Mesenchymal stem cell (in vitro differentiated cells and primary cell): ENCODE data around the gene EIF3I.
A peak's percentile ranks its signal among the peaks of the same experiment; 100 is the strongest.

Experiments
- DNase-seq: peaks from one replicate; pipeline ENCODE4 v3.0.0-alpha.2; 2013
- H2AFZ ChIP-seq: one replicate; pipeline ENCODE4 v1.6.1; 2013; ENCODE audit warnings: low read depth, mild to moderate bottlenecking, control low read depth, inconsistent platforms, low read length, moderate library complexity
- H2AK5ac ChIP-seq: 2 replicates; pipeline ENCODE4 v1.6.1; 2013; ENCODE audit warnings: low read length, moderate library complexity, mild to moderate bottlenecking, inconsistent platforms; ENCODE audit not compliant: severe bottlenecking
- H2BK120ac ChIP-seq: one replicate; pipeline ENCODE4 v1.6.1; 2013; ENCODE audit warnings: low read depth, mild to moderate bottlenecking, inconsistent platforms, low read length, moderate library complexity
- H2BK12ac ChIP-seq, 2 experiments: one replicate each; pipeline ENCODE4 v1.6.1; 2013; ENCODE audit warnings: inconsistent platforms in 2 of 2, low read length in 2 of 2, mild to moderate bottlenecking in 2 of 2, moderate library complexity in 2 of 2, control low read depth in 1 of 2
- H2BK15ac ChIP-seq: one replicate; pipeline ENCODE4 v1.6.1; 2013; ENCODE audit warnings: mild to moderate bottlenecking, low read depth, inconsistent platforms; ENCODE audit not compliant: poor library complexity, severe bottlenecking
- H2BK5ac ChIP-seq: 2 replicates; pipeline ENCODE4 v1.6.1; 2013; ENCODE audit warnings: low read depth, mild to moderate bottlenecking, low read length, control low read depth, inconsistent platforms; ENCODE audit not compliant: poor library complexity, severe bottlenecking
- H3K14ac ChIP-seq, 2 experiments: one replicate each; pipeline ENCODE4 v1.6.1; 2013; ENCODE audit warnings: inconsistent platforms in 2 of 2, low read length in 2 of 2, control low read depth in 1 of 2, mild to moderate bottlenecking in 1 of 2, moderate library complexity in 1 of 2
- H3K18ac ChIP-seq, 2 experiments: one replicate each; pipeline ENCODE4 v1.6.1; 2013; ENCODE audit warnings: inconsistent platforms in 2 of 2, low read length in 2 of 2, control low read depth in 1 of 2, low read depth in 1 of 2, mild to moderate bottlenecking in 1 of 2
- H3K23ac ChIP-seq, 2 experiments: one replicate each; pipeline ENCODE4 v1.6.1; 2013; ENCODE audit warnings: inconsistent platforms in 2 of 2, low read length in 2 of 2, mild to moderate bottlenecking in 2 of 2, moderate library complexity in 2 of 2, control low read depth in 1 of 2
- H3K27ac ChIP-seq: 2 replicates; pipeline ENCODE4 v1.5.1; 2013; ENCODE audit warnings: mild to moderate bottlenecking, moderate library complexity, low read length, control low read depth, inconsistent platforms; ENCODE audit not compliant: poor library complexity, severe bottlenecking
- H3K27me3 ChIP-seq, 2 experiments: 2 replicates each; pipeline versions ENCODE4 v1.6.1 to v1.7.0; 2013; ENCODE audit warnings: low read length in 2 of 2, mild to moderate bottlenecking in 2 of 2, moderate library complexity in 2 of 2, control low read depth in 1 of 2, inconsistent platforms in 1 of 2; ENCODE audit not compliant: control insufficient read depth in 1 of 2, insufficient read depth in 1 of 2
- H3K36me3 ChIP-seq, 2 experiments: 2 replicates each; pipeline versions ENCODE4 v1.6.1 to v1.7.0; 2013; ENCODE audit warnings: low read length in 2 of 2, control low read depth in 1 of 2, inconsistent platforms in 1 of 2, low read depth in 1 of 2, mild to moderate bottlenecking in 1 of 2; ENCODE audit not compliant: insufficient read depth in 2 of 2, control insufficient read depth in 1 of 2
- H3K4ac ChIP-seq, 2 experiments: one replicate each; pipeline ENCODE4 v1.6.1; 2013; ENCODE audit warnings: inconsistent platforms in 2 of 2, low read length in 2 of 2, mild to moderate bottlenecking in 2 of 2, moderate library complexity in 2 of 2, control low read depth in 1 of 2, low read depth in 1 of 2
- H3K4me1 ChIP-seq: 2 replicates; pipeline ENCODE4 v1.6.1; 2013; ENCODE audit warnings: low read depth, low read length, control low read depth; ENCODE audit not compliant: control insufficient read depth, insufficient read depth
- H3K4me2 ChIP-seq: 2 replicates; pipeline ENCODE4 v1.6.1; 2013; ENCODE audit warnings: low read length, mild to moderate bottlenecking, inconsistent platforms; ENCODE audit not compliant: poor library complexity, severe bottlenecking
- H3K4me3 ChIP-seq, 2 experiments: 2 replicates each; pipeline versions ENCODE4 v1.5.1 to v1.7.0; 2013; ENCODE audit warnings: low read length in 2 of 2, mild to moderate bottlenecking in 2 of 2, control low read depth in 1 of 2, low read depth in 1 of 2; ENCODE audit not compliant: insufficient read depth in 1 of 2
- H3K79me1 ChIP-seq: replicated peaks from 2 replicates; pipeline ENCODE4 v1.6.1; 2013; ENCODE audit warnings: mild to moderate bottlenecking, control low read depth, low read length, inconsistent platforms; ENCODE audit not compliant: poor library complexity, severe bottlenecking
- H3K9ac ChIP-seq: 2 replicates; pipeline ENCODE4 v1.7.0; 2013; ENCODE audit warnings: mild to moderate bottlenecking, low read length, moderate library complexity
- H3K9me3 ChIP-seq: 2 replicates; pipeline ENCODE4 v1.7.0; 2013; ENCODE audit warnings: mild to moderate bottlenecking, low read length; ENCODE audit not compliant: control insufficient read depth
- H4K8ac ChIP-seq: one replicate; pipeline ENCODE4 v1.6.1; 2013; ENCODE audit warnings: inconsistent platforms, mild to moderate bottlenecking, low read length, moderate library complexity
- H4K91ac ChIP-seq: one replicate; pipeline ENCODE4 v1.6.1; 2013; ENCODE audit warnings: mild to moderate bottlenecking, low read length, inconsistent platforms
- WGBS: methylation state at CpG from one replicate; pipeline ENCODE4 v1.1.7; 2013; ENCODE audit warnings: mixed read lengths; 5-methylcytosine and 5-hydroxymethylcytosine counted together

The EIF3I gene

GRCh38 chr1:32205401-32206370 lies 16.5 kb upstream of the EIF3I start, which contains the start of gene IQCC:
Gene IQCC, plus strand, starts transcription at chr1:32205671. Its CDS starts 11 bp downstream, at chr1:32205682.
- WGBS = 2% methylated on average over 67 of the region's 77 CpGs
- no peaks in the 10 kb centered on the region for H3K27me3 ChIP-seq

GRCh38 chr1:32208469-32208868 lies 13.7 kb upstream of the EIF3I start:
- no peak overlapping the region for H3K27ac ChIP-seq
- WGBS = 97% methylated on average over 6 of the region's 6 CpGs

More at GRCh38 chr1:32205401-32206370, 16.5 kb upstream of the EIF3I start, which contains the start of gene IQCC:
- peaks cover 9 to 15% of the 10 kb centered on the region in 2 experiments for H3K36me3 ChIP-seq
- peak; percentile 83 for DNase-seq
- no peak within 1 kb of the TSS for H3K27ac ChIP-seq
- peak within 1 kb of the TSS in 1 of 2 experiments; percentile 63 for H3K23ac ChIP-seq
- H3K4me1 ChIP-seq = peaks cover 30% of the 10 kb centered on the region
- peak within 1 kb of the TSS; percentile 93 for H3K9ac ChIP-seq
- H2AK5ac ChIP-seq = no peak within 1 kb of the TSS
- no peak within 1 kb of the TSS for H2BK12ac ChIP-seq
- no peak within 1 kb of the TSS for H2BK15ac ChIP-seq
- H4K91ac ChIP-seq = peak within 1 kb of the TSS; percentile 34
- H2BK120ac ChIP-seq = no peak within 1 kb of the TSS
- peak within 1 kb of the TSS; percentile 65 for H2AFZ ChIP-seq
- H3K9me3 ChIP-seq = no peaks in the 10 kb centered on the region
- H3K18ac ChIP-seq = peak within 1 kb of the TSS in 1 of 2 experiments; percentile 62
- H3K4me3 ChIP-seq = peak within 1 kb of the TSS; percentile 65 to 93
- H3K79me1 ChIP-seq = peaks cover 14% of the 10 kb centered on the region
- H3K4me2 ChIP-seq = peak within 1 kb of the TSS; percentile 89
- peak within 1 kb of the TSS in 1 of 2 experiments; percentile 84 for H3K4ac ChIP-seq
- H3K14ac ChIP-seq = peak within 1 kb of the TSS in 1 of 2 experiments; percentile 64
- H2BK5ac ChIP-seq = no peak within 1 kb of the TSS
- peak within 1 kb of the TSS; percentile 92 for H4K8ac ChIP-seq

GRCh38 chr1:32208891-32209328 lies 13.3 kb upstream of the EIF3I start, which contains the start of gene DCDC2B:
Gene DCDC2B, plus strand, starts transcription at chr1:32209089. Its CDS starts 5 bp downstream, at chr1:32209094.
- H3K4me1 ChIP-seq = peaks cover 22% of the 10 kb centered on the region
- no peaks in the 10 kb centered on the region for H3K9me3 ChIP-seq
- no peak within 1 kb of the TSS for H2BK120ac ChIP-seq
- no peak within 1 kb of the TSS for H3K4me2 ChIP-seq
- no peaks in the 10 kb centered on the region for H3K27me3 ChIP-seq
- H2BK15ac ChIP-seq = no peak within 1 kb of the TSS
- no peak within 1 kb of the TSS for H2BK5ac ChIP-seq
- H4K8ac ChIP-seq = no peak within 1 kb of the TSS
- peaks cover 12 to 27% of the 10 kb centered on the region in 2 experiments for H3K36me3 ChIP-seq
- no peak within 1 kb of the TSS for H3K18ac ChIP-seq
- peak within 1 kb of the TSS in 1 of 2 experiments; percentile 51 for H2BK12ac ChIP-seq
- H4K91ac ChIP-seq = peak within 1 kb of the TSS; percentile 37
- no peak within 1 kb of the TSS for H3K9ac ChIP-seq
- no peak within 1 kb of the TSS for H3K4ac ChIP-seq
- H3K23ac ChIP-seq = no peak within 1 kb of the TSS
- no peak within 1 kb of the TSS for H3K4me3 ChIP-seq
- H3K79me1 ChIP-seq = peaks cover 9% of the 10 kb centered on the region
- no peak within 1 kb of the TSS for H3K27ac ChIP-seq
- H3K14ac ChIP-seq = no peak within 1 kb of the TSS
- no peak within 1 kb of the TSS for H2AFZ ChIP-seq
- DNase-seq = peak; percentile 65
- 88% methylated on average over 5 of the region's 5 CpGs for WGBS
- no peak within 1 kb of the TSS for H2AK5ac ChIP-seq

More at GRCh38 chr1:32208469-32208868, 13.7 kb upstream of the EIF3I start:
- Histone ChIP-seq H3K9ac (no peak overlapping the region), H3K23ac (no peak overlapping the region), H4K91ac (no peak overlapping the region), H3K14ac (no peak overlapping the region), H3K4ac (no peak overlapping the region), H3K36me3 (peaks cover 12 to 29% of the 10 kb centered on the region in 2 experiments), H2BK15ac (no peak overlapping the region), H3K18ac (no peak overlapping the region), H3K27me3 (no peaks in the 10 kb centered on the region), H3K9me3 (no peaks in the 10 kb centered on the region), H3K4me2 (no peak overlapping the region), H2AFZ (no peak overlapping the region), H2BK5ac (no peak overlapping the region), H3K4me1 (peaks cover 22% of the 10 kb centered on the region), H3K4me3 (no peak overlapping the region), H3K79me1 (peaks cover 11% of the 10 kb centered on the region), H4K8ac (no peak overlapping the region), H2BK12ac (no peak overlapping the region), H2AK5ac (no peak overlapping the region), H2BK120ac (no peak overlapping the region)
- no peak for DNase-seq
